ENCODE measurements around the gene C21orf58. TPM values are rescaled to one million over a fixed set of nuclear protein-coding genes. Genes with fewer than 3 reads are reported as not detected.

The C21orf58 gene
- total RNA-seq, 1 donor from 2014 or later: 0.79 TPM

GRCh38 chr21:46295996-46296752 lies 27.5 kb downstream of the C21orf58 start:
- peak; percentile 9 to 90 for DNase-seq (ENCODE audit: low read depth in 2 of 2)

GRCh38 chr21:46295177-46295770 lies 28.4 kb downstream of the C21orf58 start:
- DNase-seq (ENCODE audit: low read depth in 2 of 2): peak in 1 of 2 donors; percentile 31

- DNase-seq (ENCODE audit: low read depth in 2 of 2): peak in 1 of 2 donors; percentile 83
Measured at GRCh38 chr21:46294647-46295176, 29.0 kb downstream of the C21orf58 start.

- DNase-seq (ENCODE audit: low read depth in 2 of 2): no peak
Measured at GRCh38 chr21:46291561-46291960, 32.1 kb downstream of the C21orf58 start.

GRCh38 chr21:46289655-46290179 lies 34.0 kb downstream of the C21orf58 start:
- DNase-seq (ENCODE audit: low read depth in 2 of 2): no peak

- DNase-seq (ENCODE audit: low read depth in 2 of 2): no peak
Measured at GRCh38 chr21:46287541-46287940, 36.1 kb downstream of the C21orf58 start.

GRCh38 chr21:46286648-46287002 lies 37.0 kb downstream of the C21orf58 start:
- no peak for DNase-seq (ENCODE audit: low read depth in 2 of 2)

GRCh38 chr21:46285761-46286647 lies 37.7 kb downstream of the C21orf58 start, which contains the start of gene YBEY:
Gene YBEY, plus strand, starts transcription at chr21:46286342. Its CDS starts 572 bp downstream, at chr21:46286914.
- peak; percentile 93 for DNase-seq (ENCODE audit: low read depth in 2 of 2)

GRCh38 chr21:46285206-46285661 lies 38.4 kb downstream of the C21orf58 start, which contains the start of gene MCM3AP:
Gene MCM3AP, minus strand, starts transcription at chr21:46285611. Its CDS starts 325 bp downstream, at chr21:46285286.
- no peak for DNase-seq (ENCODE audit: low read depth in 2 of 2)

- no peak for DNase-seq (ENCODE audit: low read depth in 2 of 2)
Measured at GRCh38 chr21:46284733-46285132, 38.9 kb downstream of the C21orf58 start.

GRCh38 chr21:46284077-46284644 lies 39.5 kb downstream of the C21orf58 start:
- peak; percentile 37 to 70 for DNase-seq (ENCODE audit: low read depth in 2 of 2)

GRCh38 chr21:46274797-46275390 lies 48.8 kb downstream of the C21orf58 start:
- no peak for DNase-seq (ENCODE audit: low read depth in 2 of 2)

GRCh38 chr21:46273341-46273740 lies 50.3 kb downstream of the C21orf58 start:
- no peak for DNase-seq (ENCODE audit: low read depth in 2 of 2)

GRCh38 chr21:46269466-46269865 lies 54.2 kb downstream of the C21orf58 start:
- DNase-seq (ENCODE audit: low read depth in 2 of 2): no peak

GRCh38 chr21:46268371-46268770 lies 55.3 kb downstream of the C21orf58 start:
- no peak for DNase-seq (ENCODE audit: low read depth in 2 of 2)

- no peak for DNase-seq (ENCODE audit: low read depth in 2 of 2)
Measured at GRCh38 chr21:46266946-46267345, 56.7 kb downstream of the C21orf58 start.

- DNase-seq (ENCODE audit: low read depth in 2 of 2): peak in 1 of 2 donors; percentile 22
Measured at GRCh38 chr21:46265736-46266525, 57.7 kb downstream of the C21orf58 start.

- DNase-seq (ENCODE audit: low read depth in 2 of 2): no peak
Measured at GRCh38 chr21:46264690-46265144, 59.0 kb downstream of the C21orf58 start.

- DNase-seq (ENCODE audit: low read depth in 2 of 2): no peak
Measured at GRCh38 chr21:46264046-46264689, 59.5 kb downstream of the C21orf58 start.
